DMS114 treated with DMSO at 0.1 percent for 48 hours (cell line): Measurements from ENCODE around the gene TLE4.
"Not testable (repeated sequence)": the region's sequence is repeated elsewhere in the genome, so short reads cannot be mapped to it uniquely, and the experiment has no call there.

Experiments
- DNase-seq: peaks from one replicate; lab custom pipeline; 2025; ENCODE audit not compliant: unreplicated experiment; lab: John Stamatoyannopoulos, UW

TLE4 gene

GRCh38 chr9:79709743-79710674, 138.2 kb downstream of the TLE4 start:
- DNase-seq = no peak

DNA sequence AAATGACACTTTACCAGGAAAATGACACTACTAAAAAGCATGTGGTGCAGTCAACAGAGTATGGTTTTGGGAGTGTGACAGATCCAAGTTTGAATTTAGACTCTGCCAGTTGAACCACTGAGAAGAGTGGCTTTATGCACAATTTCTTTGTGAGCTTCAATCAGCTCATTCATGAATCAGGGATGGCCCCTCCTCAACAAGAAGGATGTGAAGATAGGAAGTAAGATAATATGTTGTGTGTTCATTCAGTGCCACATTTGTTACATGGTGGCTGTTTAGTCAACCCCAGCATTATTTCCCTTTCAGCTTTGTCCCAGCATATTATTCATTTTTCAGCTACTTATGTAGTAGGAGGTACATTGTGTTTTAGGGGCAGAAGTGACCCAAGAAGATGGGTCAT, 140.1 kb downstream of the TLE4 start:
- DNase-seq = no peak

- DNase-seq = no peak
Measured at GRCh38 chr9:79719021-79719420, 147.3 kb downstream of the TLE4 start.

DNA sequence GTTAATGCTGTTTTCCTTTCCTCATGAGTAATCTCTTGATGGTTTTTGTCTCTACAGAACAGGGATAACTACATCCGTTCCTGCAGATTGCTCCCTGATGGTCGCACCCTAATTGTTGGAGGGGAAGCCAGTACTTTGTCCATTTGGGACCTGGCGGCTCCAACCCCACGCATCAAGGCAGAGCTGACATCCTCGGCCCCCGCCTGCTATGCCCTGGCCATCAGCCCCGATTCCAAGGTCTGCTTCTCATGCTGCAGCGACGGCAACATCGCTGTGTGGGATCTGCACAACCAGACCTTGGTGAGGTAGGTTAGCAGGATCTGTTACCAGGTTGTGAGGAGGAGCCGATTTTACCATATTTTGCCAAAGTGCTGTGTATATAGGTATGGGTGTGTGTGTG, 148.2 kb downstream of the TLE4 start:
- no peak for DNase-seq

DNA sequence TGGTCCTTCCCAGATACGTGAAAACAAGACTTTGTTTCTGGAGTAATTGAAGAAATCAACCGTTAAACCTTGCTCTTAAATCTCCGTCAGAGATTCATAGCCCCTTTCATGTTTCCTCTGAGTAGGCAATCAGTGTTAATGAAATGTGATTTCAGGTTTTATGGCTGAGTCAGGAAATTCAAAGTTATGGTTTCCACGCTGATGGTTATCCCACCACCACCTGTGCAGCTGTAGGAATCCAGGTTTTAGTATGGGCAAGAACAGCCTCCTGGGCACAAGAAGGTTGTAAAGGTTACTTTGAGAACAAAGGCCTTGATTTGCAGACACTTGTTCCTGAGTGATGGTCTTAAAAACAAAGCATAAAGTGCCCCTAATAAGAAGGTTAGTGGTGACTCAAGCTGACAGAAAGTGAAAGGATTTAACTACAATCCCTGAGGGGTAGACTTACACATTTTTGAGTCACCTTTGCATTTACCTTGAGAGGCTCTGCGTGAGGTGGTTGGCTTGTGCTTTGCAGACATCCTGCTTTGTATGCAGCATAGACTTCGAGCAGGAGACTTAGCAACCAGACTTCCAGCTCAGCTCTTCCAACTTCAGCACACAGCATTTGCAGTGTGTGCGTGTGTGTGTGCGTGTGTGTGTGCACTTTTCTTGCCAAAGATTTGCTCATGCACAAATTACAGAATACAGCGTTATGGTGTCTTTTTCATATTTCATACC, 159.6 kb downstream of the TLE4 start:
- DNase-seq = no peak

- no peak for DNase-seq
Measured at GRCh38 chr9:79735023-79735779, 163.4 kb downstream of the TLE4 start.

GRCh38 chr9:79736051-79736450, 164.3 kb downstream of the TLE4 start:
- no peak for DNase-seq

GRCh38 chr9:79741381-79741780, 169.6 kb downstream of the TLE4 start:
- no peak for DNase-seq

GRCh38 chr9:79742110-79742721, 170.5 kb downstream of the TLE4 start:
- no peak for DNase-seq

- DNase-seq = no peak
Measured at GRCh38 chr9:79744521-79744920, 172.8 kb downstream of the TLE4 start.

GRCh38 chr9:79745752-79746336, 174.1 kb downstream of the TLE4 start:
- no peak for DNase-seq

GRCh38 chr9:79751895-79752466, 180.2 kb downstream of the TLE4 start:
- DNase-seq = not testable (repeated sequence)

DNA sequence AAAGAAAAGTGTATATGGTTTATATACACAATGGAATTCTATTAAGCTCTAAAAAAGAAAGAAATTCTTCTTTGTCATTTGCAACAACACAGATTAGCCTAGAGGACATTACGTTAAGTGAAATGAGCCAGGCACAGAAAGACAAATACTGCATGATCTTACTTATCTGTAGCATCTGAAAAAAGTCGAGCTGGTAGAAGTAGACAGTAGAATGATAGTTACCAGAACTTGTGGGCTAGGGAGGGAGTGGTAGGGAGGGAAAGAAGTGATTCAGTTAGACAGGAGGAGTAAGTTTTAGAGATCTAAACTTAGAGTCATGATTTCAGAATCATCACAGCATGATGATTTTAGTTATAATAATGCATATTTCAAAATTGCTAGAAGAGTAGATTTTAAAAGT, 184.6 kb downstream of the TLE4 start:
- no peak for DNase-seq

- no peak for DNase-seq
Measured at GRCh38 chr9:79757074-79757473, 185.3 kb downstream of the TLE4 start.

DNA sequence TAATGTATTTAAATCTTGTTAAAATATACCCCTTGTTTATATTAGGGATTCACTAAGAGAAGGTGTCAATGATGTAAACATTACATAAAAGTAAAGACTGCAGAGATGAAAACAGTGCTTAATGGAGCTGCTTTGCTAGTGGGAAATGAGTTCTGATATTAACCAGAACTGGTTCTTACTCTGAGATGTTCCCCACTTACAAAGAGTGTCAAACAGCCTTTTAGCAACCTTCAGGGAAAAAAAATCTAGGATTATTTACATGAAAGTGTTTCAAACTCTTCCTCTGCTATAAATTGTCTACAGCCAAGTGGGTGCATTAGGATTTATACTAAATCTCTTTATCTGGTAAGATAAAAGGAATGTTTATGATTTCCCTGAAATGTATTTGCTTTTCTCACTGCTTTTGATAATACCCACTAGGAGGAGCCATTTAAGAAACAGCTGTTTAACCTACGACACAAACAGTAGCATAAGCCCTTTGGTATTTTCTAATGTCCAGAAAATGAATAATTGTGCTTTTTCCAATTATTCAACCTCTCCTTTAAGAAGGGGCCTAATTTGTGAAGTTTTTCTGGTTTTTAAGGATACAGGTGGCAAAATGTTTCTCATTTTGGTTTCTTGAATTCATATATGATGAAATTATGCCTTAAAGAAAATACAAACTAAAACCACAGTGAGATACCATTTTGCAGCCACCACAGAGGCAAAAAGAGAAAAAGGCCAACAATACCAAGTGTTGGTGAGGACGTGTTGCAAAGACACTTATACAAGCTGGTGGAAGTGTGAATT, 186.3 kb downstream of the TLE4 start:
- no peak for DNase-seq

- no peak for DNase-seq
Measured at GRCh38 chr9:79759460-79759859, 187.7 kb downstream of the TLE4 start.

DNA sequence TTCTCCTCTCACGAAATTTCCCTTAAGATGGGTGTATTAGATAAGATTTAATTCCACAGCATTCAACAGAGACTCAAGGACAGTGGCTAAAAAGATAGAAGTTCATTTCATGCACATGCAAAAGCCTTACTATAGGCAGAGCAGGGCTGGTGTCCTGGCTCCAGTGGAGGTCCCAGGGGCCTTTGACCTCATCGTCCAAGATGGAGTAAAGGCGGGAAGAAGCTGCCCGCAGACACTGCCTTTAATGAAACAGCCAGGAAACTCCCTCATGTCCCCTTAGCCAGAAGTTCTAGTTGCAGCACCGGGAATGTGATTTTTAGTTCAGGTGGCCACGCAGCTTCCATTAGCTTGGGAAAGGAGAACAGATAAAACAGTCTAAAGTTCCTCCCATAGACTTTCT, 190.3 kb downstream of the TLE4 start:
- no peak for DNase-seq

- no peak for DNase-seq
Measured at GRCh38 chr9:79763671-79764285, 192.0 kb downstream of the TLE4 start.

GRCh38 chr9:79764374-79764773, 192.6 kb downstream of the TLE4 start:
- no peak for DNase-seq
